ENCODE measurements around the gene PALLD. TPM values are rescaled to one million over a fixed set of nuclear protein-coding genes. Genes with fewer than 3 reads are reported as not detected.
"Not testable (repeated sequence)": the region's sequence is repeated elsewhere in the genome, so short reads cannot be mapped to it uniquely, and the experiment has no call there.

The PALLD gene
- total RNA-seq, 1 experiment from 2014 or later = 166 TPM

DNA sequence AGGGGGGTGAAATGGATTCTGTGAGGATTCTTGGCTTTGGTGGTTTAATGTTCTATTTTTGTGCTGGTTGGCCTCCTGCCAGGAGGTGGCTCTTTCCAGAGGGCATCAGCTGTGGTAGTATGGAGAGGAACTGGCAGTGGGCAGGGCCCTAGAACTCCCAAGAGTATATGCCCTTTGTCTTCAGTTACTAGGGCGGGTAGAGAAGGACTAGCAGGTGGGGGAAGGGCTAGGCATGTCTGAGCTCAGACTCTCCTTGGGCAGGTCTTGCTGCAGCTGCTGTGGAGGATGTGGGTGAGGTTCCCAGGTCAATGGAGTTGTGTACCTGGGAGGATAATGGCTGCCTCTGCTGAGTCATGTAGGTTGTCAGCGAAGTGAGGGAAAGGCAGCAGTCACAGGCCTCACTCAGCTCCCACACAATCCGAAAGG, 456.0 kb downstream of the PALLD start:
- intact Hi-C loops (cut with micrococcal nuclease); H3K79me2 ChIP-seq (ENCODE audit: insufficient read depth, low read length); H3K9me3 ChIP-seq (ENCODE audit: control insufficient read depth in 1 of 2, insufficient read depth in 1 of 2, low read depth in 1 of 2, low read length in 2 of 2); RAD21 ChIA-PET (ENCODE audit: low non-redundant PET in 1 of 2, low total read pairs in 2 of 2, uncharacterized antibody in 2 of 2, unreplicated experiment in 2 of 2); DNase-seq (ENCODE audit: low read depth, low spot score); H3K9ac ChIP-seq (ENCODE audit: low read length); H3K4me2 ChIP-seq (ENCODE audit: low read length); H3K27me3 ChIP-seq (ENCODE audit: insufficient read depth, low read length); H3K9me2 ChIP-seq (ENCODE audit: insufficient read depth); H2AFZ ChIP-seq (ENCODE audit: low read depth, low read length, poor library complexity, severe bottlenecking); H3K4me3 ChIP-seq (replicated peaks in 1 of 2; ENCODE audit: low read depth in 1 of 2, low read length in 2 of 2); H3K36me3 ChIP-seq (ENCODE audit: control insufficient read depth in 1 of 2, insufficient read depth in 2 of 2, low read length in 2 of 2); H3K4me1 ChIP-seq (ENCODE audit: control insufficient read depth in 1 of 2, insufficient read depth in 2 of 2, low read length in 2 of 2); BruUV-seq (replicated peaks); H4K20me1 ChIP-seq (ENCODE audit: insufficient read depth); CTCF ChIA-PET; POLR2A ChIA-PET; ATAC-seq; H3K27ac ChIP-seq (ENCODE audit: low read depth, low read length): not testable (repeated sequence)

DNA sequence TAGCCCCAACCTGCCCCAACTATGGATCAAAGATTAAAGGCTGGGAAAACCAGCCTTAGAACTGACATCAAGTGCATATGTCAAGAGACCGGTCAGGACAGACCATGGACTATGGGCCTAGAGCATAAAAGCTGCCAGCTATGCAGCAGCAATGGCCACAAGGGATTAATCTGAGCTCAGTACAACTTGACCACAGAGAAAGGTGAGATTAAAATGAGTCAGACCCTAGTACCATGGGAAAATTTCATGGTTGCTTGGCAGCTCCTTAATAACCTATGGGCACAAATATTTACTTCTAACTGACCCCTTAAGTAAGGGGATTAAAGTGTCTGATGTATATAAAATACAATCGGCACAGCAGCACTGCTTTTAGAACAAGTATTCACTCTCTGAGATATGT, 458.8 kb downstream of the PALLD start:
- Histone ChIP-seq H3K79me2 (ENCODE audit: insufficient read depth, low read length) (no peaks in the 10 kb centered on the region), H3K27ac (ENCODE audit: low read depth, low read length) (no peak overlapping the region), H4K20me1 (ENCODE audit: insufficient read depth) (no peaks in the 10 kb centered on the region), H3K9ac (ENCODE audit: low read length) (no peak overlapping the region), H3K36me3 (ENCODE audit: control insufficient read depth in 1 of 2, insufficient read depth in 2 of 2, low read length in 2 of 2) (no peaks in the 10 kb centered on the region), H2AFZ (ENCODE audit: low read depth, low read length, poor library complexity, severe bottlenecking) (no peak overlapping the region), H3K27me3 (ENCODE audit: insufficient read depth, low read length) (no peaks in the 10 kb centered on the region), H3K4me2 (ENCODE audit: low read length) (no peak overlapping the region), H3K4me1 (ENCODE audit: control insufficient read depth in 1 of 2, insufficient read depth in 2 of 2, low read length in 2 of 2) (peaks cover 0 to 6% of the 10 kb centered on the region in 2 experiments; a peak in 1 of 4 replicates), H3K9me3 (ENCODE audit: control insufficient read depth in 1 of 2, insufficient read depth in 1 of 2, low read depth in 1 of 2, low read length in 2 of 2) (no peaks in the 10 kb centered on the region), H3K4me3 (replicated peaks in 1 of 2; ENCODE audit: low read depth in 1 of 2, low read length in 2 of 2) (no peak overlapping the region), H3K9me2 (ENCODE audit: insufficient read depth) (0 out of 2 replicates have a peak, but pooled peaks cover 3% of the 10 kb centered on the region)
- ChIA-PET CTCF (no interaction called here), POLR2A (no interaction called here), RAD21 (ENCODE audit: low non-redundant PET in 1 of 2, low total read pairs in 2 of 2, uncharacterized antibody in 2 of 2, unreplicated experiment in 2 of 2) (no interaction called here)
- ATAC-seq (no peak), DNase-seq (ENCODE audit: low read depth, low spot score) (no peak)
- intact Hi-C loops (cut with micrococcal nuclease) = no loop called here
- BruUV-seq (replicated peaks) = no TSS peak
- TF ChIP-seq ELF1 (IDR thresholded peaks at IDR 0.05; ENCODE audit: borderline replicate concordance, low read depth) = no peak
- no peak for TF ChIP-seq POLR2AphosphoS5 (IDR thresholded peaks at IDR 0.05; ENCODE audit: low read depth, low read length)
- TF ChIP-seq, protein P1, sequence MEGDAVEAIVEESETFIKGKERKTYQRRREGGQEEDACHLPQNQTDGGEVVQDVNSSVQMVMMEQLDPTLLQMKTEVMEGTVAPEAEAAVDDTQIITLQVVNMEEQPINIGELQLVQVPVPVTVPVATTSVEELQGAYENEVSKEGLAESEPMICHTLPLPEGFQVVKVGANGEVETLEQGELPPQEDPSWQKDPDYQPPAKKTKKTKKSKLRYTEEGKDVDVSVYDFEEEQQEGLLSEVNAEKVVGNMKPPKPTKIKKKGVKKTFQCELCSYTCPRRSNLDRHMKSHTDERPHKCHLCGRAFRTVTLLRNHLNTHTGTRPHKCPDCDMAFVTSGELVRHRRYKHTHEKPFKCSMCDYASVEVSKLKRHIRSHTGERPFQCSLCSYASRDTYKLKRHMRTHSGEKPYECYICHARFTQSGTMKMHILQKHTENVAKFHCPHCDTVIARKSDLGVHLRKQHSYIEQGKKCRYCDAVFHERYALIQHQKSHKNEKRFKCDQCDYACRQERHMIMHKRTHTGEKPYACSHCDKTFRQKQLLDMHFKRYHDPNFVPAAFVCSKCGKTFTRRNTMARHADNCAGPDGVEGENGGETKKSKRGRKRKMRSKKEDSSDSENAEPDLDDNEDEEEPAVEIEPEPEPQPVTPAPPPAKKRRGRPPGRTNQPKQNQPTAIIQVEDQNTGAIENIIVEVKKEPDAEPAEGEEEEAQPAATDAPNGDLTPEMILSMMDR (IDR thresholded peaks at IDR 0.05 in 2 of 3, conservative IDR thresholded peaks at IDR 0.05 in 1 of 3; ENCODE audit: borderline replicate concordance in 1 of 3, insufficient read depth in 1 of 3, low read depth in 2 of 3, low read length in 2 of 3) = no peak
- no peak for TF ChIP-seq POLR2A (IDR thresholded peaks at IDR 0.05; ENCODE audit: borderline replicate concordance, extremely low read depth, insufficient read depth, insufficient read length)
- no peak for TF ChIP-seq EGR1 (IDR thresholded peaks at IDR 0.05; ENCODE audit: low read depth)
- TF ChIP-seq ZNF274 (IDR thresholded peaks at IDR 0.05; ENCODE audit: low read depth, low read length) = no peak
- TF ChIP-seq TCF7L2 (IDR thresholded peaks at IDR 0.05; ENCODE audit: borderline replicate concordance, extremely low read depth, insufficient read depth, insufficient read length) = no peak
- TF ChIP-seq, protein P2, sequence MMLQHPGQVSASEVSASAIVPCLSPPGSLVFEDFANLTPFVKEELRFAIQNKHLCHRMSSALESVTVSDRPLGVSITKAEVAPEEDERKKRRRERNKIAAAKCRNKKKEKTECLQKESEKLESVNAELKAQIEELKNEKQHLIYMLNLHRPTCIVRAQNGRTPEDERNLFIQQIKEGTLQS (IDR thresholded peaks at IDR 0.05) = no peak
- TF ChIP-seq SIN3A (IDR thresholded peaks at IDR 0.05; ENCODE audit: low read depth) = no peak
- TF ChIP-seq CEBPB (IDR thresholded peaks at IDR 0.05; ENCODE audit: low read depth) = no peak
- no peak for TF ChIP-seq JUND (IDR thresholded peaks at IDR 0.05)
- TF ChIP-seq SRF (IDR thresholded peaks at IDR 0.05; ENCODE audit: low read depth) = no peak
- TF ChIP-seq CBX3 (IDR thresholded peaks at IDR 0.05; ENCODE audit: low read depth) = no peak
